Activated CD4-positive, CD25-positive, alpha-beta regulatory T cell treated with anti-CD3 and anti-CD28 coated beads, Interleukin-2, amount 50 U/mL, for 16 hours (primary cell): ENCODE measurements around the gene NR5A1.

ENCODE experiments used
- DNase-seq: peaks from one replicate; pipeline ENCODE4 v3.0.0-alpha.2; 2020; ENCODE audit warnings: low read depth, low spot score

NR5A1 gene

GRCh38 chr9:124457887-124458431 lies 49.2 kb downstream of the NR5A1 start:
- DNase-seq, result no peak

GRCh38 chr9:124457079-124457886 lies 49.9 kb downstream of the NR5A1 start:
- DNase-seq, result no peak

- no peak for DNase-seq
Observed at GRCh38 chr9:124456341-124457078, 50.7 kb downstream of the NR5A1 start.

DNA sequence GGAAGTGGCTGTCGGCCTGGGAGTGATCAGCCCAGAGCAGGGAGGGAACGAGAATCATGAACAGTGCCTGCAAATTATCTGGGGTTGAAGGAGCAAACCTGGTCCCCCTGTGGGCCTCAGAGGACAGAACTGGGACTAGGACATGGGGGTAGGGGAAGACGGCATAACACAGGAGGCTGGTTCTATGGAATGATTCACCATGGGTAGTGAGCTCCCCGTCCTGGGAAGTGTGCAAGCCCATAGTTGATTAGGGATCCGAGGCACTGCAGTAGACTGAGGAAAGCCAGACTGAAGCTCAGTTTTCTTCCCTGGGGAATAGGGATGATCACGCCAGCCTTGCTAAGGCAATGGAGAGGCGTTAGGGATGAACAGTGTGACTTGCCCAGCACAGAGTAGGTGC lies 51.4 kb downstream of the NR5A1 start:
- DNase-seq, result no peak

- DNase-seq, result no peak
Observed at GRCh38 chr9:124454791-124455443, 52.3 kb downstream of the NR5A1 start.

DNA sequence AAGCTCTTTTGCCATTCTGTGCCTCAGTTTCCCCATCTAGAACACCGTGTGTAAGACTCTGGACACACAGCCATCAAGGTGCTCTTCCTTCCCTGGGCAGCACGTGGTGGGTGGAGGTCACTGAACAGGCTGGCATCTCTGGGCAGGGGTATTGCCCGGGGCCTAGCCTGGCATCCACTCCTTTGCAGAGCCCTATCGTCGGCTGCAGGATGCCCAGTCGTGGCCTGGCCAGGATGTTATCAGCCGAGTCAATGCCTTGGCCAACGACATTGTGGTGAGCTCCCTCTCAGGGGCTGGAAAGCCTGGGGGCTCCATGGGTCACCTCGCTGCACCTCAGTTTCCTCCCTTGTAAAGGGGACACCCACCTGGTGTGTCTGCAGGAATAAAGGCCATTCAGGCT lies 52.9 kb downstream of the NR5A1 start:
- no peak for DNase-seq

GRCh38 chr9:124453586-124454191 lies 53.5 kb downstream of the NR5A1 start:
- DNase-seq, result no peak

DNA sequence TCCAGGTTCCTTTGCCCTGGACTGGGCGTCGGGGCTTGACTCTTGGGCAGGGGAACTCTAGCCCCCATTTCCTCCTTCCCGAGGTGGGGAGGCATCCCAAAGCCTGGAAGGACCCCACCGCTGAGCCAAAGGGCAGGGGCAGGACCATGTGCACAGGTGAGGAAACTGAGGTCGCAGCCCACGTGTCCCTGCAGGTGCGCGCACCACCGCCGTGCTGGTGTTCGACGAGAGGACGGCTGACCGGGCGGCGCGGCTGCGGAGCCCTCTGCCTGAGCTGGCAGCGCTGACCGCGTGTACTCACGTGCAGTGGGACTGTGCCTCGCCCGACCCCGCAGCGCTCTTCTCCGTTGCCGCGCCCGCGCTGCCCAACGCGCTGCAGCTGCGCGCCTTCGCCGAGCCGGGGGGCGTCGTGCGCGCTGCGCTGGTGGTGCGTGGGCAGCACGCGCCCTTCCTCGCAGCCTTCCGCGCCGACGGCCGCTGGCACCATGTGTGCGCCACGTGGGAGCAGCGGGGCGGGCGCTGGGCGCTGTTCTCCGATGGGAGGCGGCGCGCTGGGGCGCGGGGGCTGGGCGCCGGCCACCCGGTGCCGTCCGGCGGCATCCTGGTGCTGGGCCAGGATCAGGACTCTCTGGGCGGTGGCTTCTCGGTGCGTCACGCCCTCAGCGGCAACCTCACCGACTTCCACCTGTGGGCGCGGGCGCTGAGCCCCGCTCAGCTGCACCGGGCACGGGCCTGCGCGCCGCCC lies 54.2 kb downstream of the NR5A1 start:
- DNase-seq, result no peak

DNA sequence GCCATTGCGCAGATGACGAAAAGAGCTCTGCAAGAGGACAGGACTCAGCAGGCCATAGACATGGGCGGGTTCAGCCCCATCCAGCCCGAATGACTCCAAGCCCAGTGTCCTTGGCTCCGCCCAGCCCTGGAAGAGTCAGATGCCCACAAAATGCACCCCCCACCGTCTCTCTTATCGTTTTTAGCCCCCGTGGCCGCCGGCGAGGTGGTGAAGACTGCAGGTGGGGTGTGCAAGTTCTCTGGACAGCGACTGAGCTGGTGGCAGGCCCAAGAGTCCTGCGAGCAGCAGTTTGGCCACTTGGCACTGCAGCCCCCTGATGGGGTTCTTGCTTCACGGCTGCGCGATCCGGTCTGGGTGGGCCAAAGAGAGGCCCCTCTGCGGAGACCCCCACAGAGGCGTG lies 54.9 kb downstream of the NR5A1 start:
- DNase-seq, result no peak

DNA sequence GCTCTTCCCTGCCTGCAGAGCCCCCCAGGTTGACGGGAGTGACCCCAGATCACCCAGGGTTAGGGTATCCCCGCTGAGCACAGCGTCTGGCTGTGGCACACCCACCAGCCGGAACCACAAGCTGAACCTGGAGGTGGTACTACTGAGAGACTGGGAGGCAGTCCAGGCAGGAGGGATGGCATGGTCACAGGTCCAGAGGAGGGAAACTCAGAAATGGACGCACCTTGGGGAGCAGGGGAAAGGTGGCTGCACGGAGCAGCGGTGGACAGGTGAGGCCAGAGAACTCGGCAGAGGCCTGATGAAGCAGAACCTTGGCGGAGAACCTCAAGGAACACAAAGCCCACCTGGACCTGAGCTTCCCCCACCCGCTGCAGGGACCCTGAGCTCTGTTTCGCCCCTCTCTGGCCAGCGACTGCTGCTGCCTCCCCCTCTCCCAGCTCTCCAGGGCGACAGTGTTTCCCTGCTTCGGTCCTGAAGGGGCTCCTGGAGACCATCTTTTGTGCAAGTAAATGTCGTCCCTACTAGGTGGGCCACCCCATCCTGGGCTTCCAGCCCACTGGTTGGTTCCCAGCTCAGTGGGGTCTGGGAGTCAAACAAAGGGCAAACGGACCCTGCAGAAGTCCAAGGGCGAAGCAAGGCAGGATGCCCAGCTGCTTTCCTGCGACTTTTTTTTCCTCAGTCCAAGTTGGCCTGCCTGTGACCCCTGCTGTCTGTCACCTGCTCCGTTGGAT lies 56.1 kb downstream of the NR5A1 start:
- DNase-seq, result no peak

DNA sequence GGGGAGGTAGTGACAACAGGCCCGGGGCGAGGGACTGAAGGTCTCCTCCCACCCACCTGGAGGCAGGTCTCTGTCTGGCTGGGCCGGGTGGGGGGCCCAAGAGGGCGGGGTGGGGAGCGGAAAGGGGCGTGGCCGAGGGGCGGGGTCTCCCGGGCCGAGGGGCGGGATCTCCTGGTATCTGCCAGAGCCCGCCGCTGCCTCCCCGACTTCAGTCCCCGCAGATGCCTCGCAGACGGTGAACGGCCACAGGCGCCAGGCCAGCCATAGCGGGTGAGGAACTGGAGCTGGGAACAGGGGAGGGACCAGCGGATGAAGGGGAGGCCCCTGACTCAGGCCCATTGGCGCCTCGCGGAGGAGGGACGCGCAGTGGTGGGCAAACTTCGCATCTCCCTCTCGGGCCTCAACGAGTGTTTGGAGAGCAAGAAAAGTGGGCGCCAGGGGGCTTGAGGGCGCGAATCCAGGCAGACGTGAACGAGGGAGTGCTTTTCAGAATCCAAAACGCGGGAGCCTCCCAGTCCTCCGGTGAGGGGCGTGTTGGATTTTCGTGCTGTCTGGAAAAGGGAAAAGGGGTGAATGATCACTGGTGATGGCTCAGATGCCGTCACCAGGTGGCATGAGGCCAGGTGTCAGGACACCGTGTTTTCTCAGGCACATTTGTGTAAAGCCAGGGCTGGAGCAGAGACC lies 56.8 kb downstream of the NR5A1 start, which contains the start of gene ADGRD2:
Gene ADGRD2 (plus strand): TSS at position 211 of the 684 bp plus-strand sequence. CDS start 1,216 bp downstream, outside the sequence.
- DNase-seq, result no peak

DNA sequence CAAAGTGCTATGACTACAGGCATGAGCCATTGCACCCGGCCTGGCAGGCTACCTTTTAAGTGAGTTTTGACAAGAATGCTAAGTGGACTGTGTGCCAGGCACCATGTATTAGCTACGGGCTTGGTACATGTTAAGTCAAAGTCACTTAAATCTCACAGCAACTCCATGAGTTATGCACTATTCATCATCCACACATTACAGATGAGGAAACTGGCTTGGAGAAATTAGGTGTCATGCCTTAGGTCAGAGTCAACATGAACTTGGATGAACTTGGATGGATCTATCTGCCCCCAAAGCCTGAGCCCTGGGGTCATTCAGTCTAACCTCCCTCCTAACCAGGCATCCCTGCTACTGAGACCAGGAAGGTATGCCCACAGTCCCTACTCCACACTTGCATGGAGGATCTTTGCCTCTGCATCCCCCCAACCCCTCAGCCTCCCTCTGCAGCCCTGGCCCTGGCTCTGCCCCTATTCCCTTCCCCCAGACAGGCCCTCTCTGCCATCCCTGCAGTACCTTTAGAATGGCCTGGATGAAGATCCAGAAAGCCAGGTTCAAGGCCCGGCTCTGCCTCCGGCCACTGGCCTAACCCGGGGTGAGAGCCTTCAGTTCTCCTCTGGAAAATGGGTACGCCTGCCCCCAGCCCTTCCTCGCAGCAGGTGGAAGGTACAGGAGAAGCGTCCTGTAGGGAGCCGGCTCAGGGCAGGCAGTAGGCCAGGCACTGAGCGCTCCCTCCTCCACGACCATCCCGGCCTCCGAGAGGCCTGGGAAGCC lies 57.6 kb downstream of the NR5A1 start:
- DNase-seq, result no peak

GRCh38 chr9:124448019-124448418 lies 59.2 kb downstream of the NR5A1 start:
- DNase-seq, result no peak

DNA sequence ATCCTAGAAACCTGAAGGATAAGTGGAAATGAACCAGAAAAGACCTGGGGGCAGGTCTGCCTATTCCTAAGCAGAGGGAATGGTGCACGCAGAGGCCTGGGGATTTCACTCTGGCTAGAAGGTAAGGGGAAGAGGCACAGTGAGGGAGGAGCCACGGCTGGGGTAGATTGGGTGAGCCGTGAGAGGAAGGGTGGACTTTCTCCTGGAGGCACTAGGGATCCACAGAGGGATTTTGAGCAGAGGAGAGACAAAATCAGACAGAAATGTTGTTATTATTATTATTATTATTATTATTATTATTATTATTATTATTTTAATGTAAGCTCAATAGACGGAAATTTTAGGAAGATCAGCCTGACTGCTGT lies 59.9 kb downstream of the NR5A1 start:
- DNase-seq, result no peak

DNA sequence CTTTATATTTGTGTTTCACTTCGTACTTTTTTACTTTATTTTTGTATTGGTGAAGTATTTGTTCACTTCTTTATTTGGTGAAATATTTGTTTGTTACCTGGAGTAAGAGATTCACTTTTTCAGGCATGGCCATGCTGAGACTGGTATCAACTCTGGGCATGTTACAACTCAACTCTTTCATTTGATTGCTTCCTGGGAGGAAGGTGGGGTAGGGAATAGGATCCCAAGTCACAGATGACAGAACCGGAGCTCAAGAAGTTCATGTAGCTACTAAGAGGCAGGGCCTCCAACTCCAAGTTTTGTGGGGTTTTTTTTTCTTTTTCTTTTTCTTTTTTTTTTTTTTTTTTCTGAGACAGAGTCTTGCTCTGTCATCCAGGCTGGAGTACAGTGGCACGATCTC lies 63.0 kb downstream of the NR5A1 start:
- no peak for DNase-seq

- DNase-seq, result no peak
Observed at GRCh38 chr9:124443625-124444024, 63.6 kb downstream of the NR5A1 start.

- no peak for DNase-seq
Observed at GRCh38 chr9:124442826-124443225, 64.4 kb downstream of the NR5A1 start.

- no peak for DNase-seq
Observed at GRCh38 chr9:124442379-124442778, 64.8 kb downstream of the NR5A1 start.

DNA sequence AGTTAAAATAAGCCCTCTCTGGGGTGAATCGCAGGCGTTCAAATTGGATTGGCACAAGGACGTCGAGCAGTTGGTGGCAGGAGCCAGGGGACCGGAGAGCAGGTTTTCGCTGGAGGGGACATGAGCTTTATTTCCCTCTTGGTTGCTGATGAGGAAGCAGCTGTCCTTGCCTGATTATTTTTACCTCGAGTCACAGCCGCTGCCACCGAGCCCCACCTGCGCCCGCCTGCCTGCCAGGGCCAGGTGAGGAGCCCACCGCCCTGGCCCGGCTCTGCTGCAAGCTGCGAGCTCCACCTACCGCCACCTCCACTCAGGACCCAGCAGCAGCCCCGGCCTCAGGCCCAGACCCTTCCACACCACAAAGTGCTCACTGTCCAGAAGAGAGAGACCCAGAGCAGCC lies 65.9 kb downstream of the NR5A1 start:
- no peak for DNase-seq
